Measurements from ENCODE around the gene CFAP221. TPM values are rescaled to one million over a fixed set of nuclear protein-coding genes. Genes with fewer than 3 reads are reported as not detected.

The CFAP221 gene
- total RNA-seq, 1 experiment from 2014 or later, result 0.20 TPM

GRCh38 chr2:119694845-119695521 is 150.7 kb downstream of the CFAP221 start:
- no peaks in the 10 kb centered on the region; a peak in 1 of 5 replicates for H3K9me3 Mint-ChIP-seq
- Histone ChIP-seq H2BK12ac (ENCODE audit: insufficient read length, low read depth, low read length) (no peak overlapping the region), H2BK20ac (ENCODE audit: low read depth, low read length, poor library complexity, severe bottlenecking) (no peak overlapping the region), H3K27me3 (ENCODE audit: insufficient read depth, low read length) (no peaks in the 10 kb centered on the region), H2BK15ac (ENCODE audit: low read depth, low read length) (no peak overlapping the region), H4K20me1 (ENCODE audit: control insufficient read depth, insufficient read depth, insufficient read length) (no peaks in the 10 kb centered on the region), H3K4ac (ENCODE audit: low read depth, low read length) (no peak overlapping the region), H3K56ac (ENCODE audit: insufficient read length, low read depth, low read length) (no peak overlapping the region), H2BK5ac (ENCODE audit: insufficient read length, low read length) (no peak overlapping the region), H3K23me2 (ENCODE audit: insufficient read length, low read depth, low read length, poor library complexity, severe bottlenecking) (no peaks in the 10 kb centered on the region), H2BK120ac (ENCODE audit: low read depth, low read length, poor library complexity, severe bottlenecking) (no peak overlapping the region), H2AK5ac (ENCODE audit: insufficient read length, low read length) (no peak overlapping the region), H3K79me1 (ENCODE audit: insufficient read depth, low read depth, low read length, poor library complexity, severe bottlenecking) (no peaks in the 10 kb centered on the region), H3K79me2 (ENCODE audit: insufficient read depth, low read length) (no peaks in the 10 kb centered on the region), H4K8ac (replicated peaks; ENCODE audit: insufficient read length, low read depth, low read length) (no peak overlapping the region), H3K18ac (ENCODE audit: insufficient read length, low read depth, low read length) (peak overlapping the region; percentile 51), H4K91ac (ENCODE audit: insufficient read length, low read depth, low read length) (no peak overlapping the region), H3K23ac (ENCODE audit: insufficient read length, low read depth, low read length) (no peak overlapping the region), H3K4me2 (ENCODE audit: insufficient read depth, insufficient read length, low read length) (no peak overlapping the region), H3K27ac (ENCODE audit: insufficient read length, low read depth, low read length) (no peak overlapping the region), H2AFZ (ENCODE audit: low read length) (no peak overlapping the region), H3K9me3 (ENCODE audit: control insufficient read depth, low read depth, low read length) (no peaks in the 10 kb centered on the region), H3K14ac (ENCODE audit: insufficient read depth, low read length) (no peak overlapping the region), H3K9ac (ENCODE audit: extremely low read depth, insufficient read length, low read length) (no peak overlapping the region), H3T11ph (ENCODE audit: low read length) (no peak overlapping the region), H4K5ac (ENCODE audit: insufficient read length, low read depth, low read length) (no peak overlapping the region), H3K4me1 (ENCODE audit: insufficient read depth, low read length) (peaks cover 12% of the 10 kb centered on the region; the same call in 1 of the 2 replicates)
- H3K27ac Mint-ChIP-seq, result peak overlapping the region in 1 of 3 experiments; percentile 78; a peak in 2 of 7 replicates
- H3K4me1 Mint-ChIP-seq, result peaks cover 40 to 54% of the 10 kb centered on the region in 2 experiments
- no peak for TF ChIP-seq CTCF (conservative IDR thresholded peaks at IDR 0.05)
- H3K27me3 Mint-ChIP-seq (ENCODE audit: low read depth), result no peaks in the 10 kb centered on the region; the same call in 1 of the 2 replicates
- no CpG with 5 or more reads among the region's 10 CpGs for WGBS (ENCODE audit: extremely low coverage, insufficient read length, low lambda C conversion rate)
- H3K4me3 Mint-ChIP-seq, result no peak overlapping the region
- H3K36me3 Mint-ChIP-seq (ENCODE audit: insufficient read depth in 1 of 3, low read depth in 3 of 3), result peaks cover 0 to 4% (median 0%) of the 10 kb centered on the region in 3 experiments; a peak in 3 of 7 replicates
- no peak for DNase-seq

Data from H9 (cell line).